ENCODE results near the gene NUP85.

The NUP85 gene

GRCh38 chr17:75231071-75231470 lies 25.6 kb downstream of the NUP85 start:
- Histone ChIP-seq H3K4me3 (ENCODE audit: low read length in 2 of 2) (no peak overlapping the region), H2BK5ac (ENCODE audit: low read length) (no peak overlapping the region), H2AK5ac (ENCODE audit: low read depth, low read length) (no peak overlapping the region), H2BK15ac (ENCODE audit: low read length) (no peak overlapping the region), H3K4ac (ENCODE audit: low read length) (no peak overlapping the region), H3K23ac (ENCODE audit: low read depth, low read length, poor library complexity) (no peak overlapping the region), H3K79me1 (ENCODE audit: low read depth, low read length) (peaks cover 3% of the 10 kb centered on the region), H3K4me1 (ENCODE audit: control insufficient read depth in 2 of 2, insufficient read depth in 1 of 2, low read depth in 1 of 2, low read length in 2 of 2) (no peaks in the 10 kb centered on the region), H3K9ac (ENCODE audit: low read depth, low read length, poor library complexity) (peak overlapping the region; percentile 74), H4K91ac (ENCODE audit: low read depth, low read length, poor library complexity) (no peak overlapping the region), H3K36me3 (replicated peaks in 1 of 2; ENCODE audit: control insufficient read depth in 2 of 2, insufficient read depth in 2 of 2, low read length in 2 of 2) (peaks cover 56 to 95% of the 10 kb centered on the region in 2 donors), H3K18ac (ENCODE audit: low read length) (no peak overlapping the region), H3K14ac (ENCODE audit: low read length) (no peak overlapping the region), H3K4me2 (ENCODE audit: insufficient read depth, low read length, poor library complexity, severe bottlenecking) (no peak overlapping the region), H3K27ac (replicated peaks; ENCODE audit: low read length) (no peak overlapping the region), H2AFZ (ENCODE audit: low read length) (no peak overlapping the region), H2BK120ac (ENCODE audit: low read depth, low read length) (peak overlapping the region; percentile 43), H3K27me3 (ENCODE audit: control insufficient read depth in 3 of 3, insufficient read depth in 3 of 3, low read depth in 1 of 3, low read length in 3 of 3) (no peaks in the 10 kb centered on the region), H4K8ac (ENCODE audit: low read depth, low read length) (no peak overlapping the region), H2BK12ac (ENCODE audit: low read length) (no peak overlapping the region), H3K9me3 (replicated peaks in 1 of 2; ENCODE audit: control insufficient read depth in 2 of 2, insufficient read depth in 1 of 2, low read depth in 1 of 2, low read length in 2 of 2) (no peaks in the 10 kb centered on the region)
- no peak for DNase-seq (ENCODE audit: low spot score)
- no CpG with 5 or more reads among the region's 8 CpGs for WGBS, 2 donors (ENCODE audit: extremely low coverage in 2 of 2, insufficient read length in 2 of 2, insufficient replicate concordance in 1 of 2)

- H2BK5ac ChIP-seq (ENCODE audit: low read length): no peak overlapping the region
- no peak overlapping the region for H2BK15ac ChIP-seq (ENCODE audit: low read length)
- H4K91ac ChIP-seq (ENCODE audit: low read depth, low read length, poor library complexity): no peak overlapping the region
- H3K27me3 ChIP-seq (ENCODE audit: control insufficient read depth in 3 of 3, insufficient read depth in 3 of 3, low read depth in 1 of 3, low read length in 3 of 3): no peaks in the 10 kb centered on the region
- H3K4me3 ChIP-seq (ENCODE audit: low read length in 2 of 2): no peak overlapping the region
- H3K23ac ChIP-seq (ENCODE audit: low read depth, low read length, poor library complexity): no peak overlapping the region
- H3K9me3 ChIP-seq (replicated peaks in 1 of 2; ENCODE audit: control insufficient read depth in 2 of 2, insufficient read depth in 1 of 2, low read depth in 1 of 2, low read length in 2 of 2): no peaks in the 10 kb centered on the region
- no peak overlapping the region for H2AFZ ChIP-seq (ENCODE audit: low read length)
- no peak overlapping the region for H3K4ac ChIP-seq (ENCODE audit: low read length)
- H3K14ac ChIP-seq (ENCODE audit: low read length): no peak overlapping the region
- no peak overlapping the region for H2BK120ac ChIP-seq (ENCODE audit: low read depth, low read length)
- H2AK5ac ChIP-seq (ENCODE audit: low read depth, low read length): no peak overlapping the region
- no peak overlapping the region for H2BK12ac ChIP-seq (ENCODE audit: low read length)
- H3K18ac ChIP-seq (ENCODE audit: low read length): no peak overlapping the region
- DNase-seq (ENCODE audit: low spot score): no peak
- H4K8ac ChIP-seq (ENCODE audit: low read depth, low read length): no peak overlapping the region
- no peaks in the 10 kb centered on the region for H3K4me1 ChIP-seq (ENCODE audit: control insufficient read depth in 2 of 2, insufficient read depth in 1 of 2, low read depth in 1 of 2, low read length in 2 of 2)
- H3K79me1 ChIP-seq (ENCODE audit: low read depth, low read length): peaks cover 3% of the 10 kb centered on the region
- no peak overlapping the region for H3K9ac ChIP-seq (ENCODE audit: low read depth, low read length, poor library complexity)
- H3K4me2 ChIP-seq (ENCODE audit: insufficient read depth, low read length, poor library complexity, severe bottlenecking): no peak overlapping the region
- H3K27ac ChIP-seq (replicated peaks; ENCODE audit: low read length): no peak overlapping the region
- peaks cover 53 to 95% of the 10 kb centered on the region in 2 donors for H3K36me3 ChIP-seq (replicated peaks in 1 of 2; ENCODE audit: control insufficient read depth in 2 of 2, insufficient read depth in 2 of 2, low read length in 2 of 2)
- no CpG with 5 or more reads among the region's 18 CpGs for WGBS, 2 donors (ENCODE audit: extremely low coverage in 2 of 2, insufficient read length in 2 of 2, insufficient replicate concordance in 1 of 2)
Observed at GRCh38 chr17:75231741-75232464, 26.4 kb downstream of the NUP85 start.

- Histone ChIP-seq H3K4me3 (ENCODE audit: low read length in 2 of 2) (no peak overlapping the region), H3K9ac (ENCODE audit: low read depth, low read length, poor library complexity) (no peak overlapping the region), H2BK15ac (ENCODE audit: low read length) (no peak overlapping the region), H3K4me1 (ENCODE audit: control insufficient read depth in 2 of 2, insufficient read depth in 1 of 2, low read depth in 1 of 2, low read length in 2 of 2) (no peaks in the 10 kb centered on the region), H2BK5ac (ENCODE audit: low read length) (no peak overlapping the region), H2AFZ (ENCODE audit: low read length) (no peak overlapping the region), H3K14ac (ENCODE audit: low read length) (no peak overlapping the region), H3K4ac (ENCODE audit: low read length) (no peak overlapping the region), H3K4me2 (ENCODE audit: insufficient read depth, low read length, poor library complexity, severe bottlenecking) (no peak overlapping the region), H3K18ac (ENCODE audit: low read length) (no peak overlapping the region), H2BK120ac (ENCODE audit: low read depth, low read length) (no peak overlapping the region), H3K79me1 (ENCODE audit: low read depth, low read length) (peaks cover 3% of the 10 kb centered on the region), H3K36me3 (replicated peaks in 1 of 2; ENCODE audit: control insufficient read depth in 2 of 2, insufficient read depth in 2 of 2, low read length in 2 of 2) (peaks cover 58 to 95% of the 10 kb centered on the region in 2 donors), H3K27ac (replicated peaks; ENCODE audit: low read length) (no peak overlapping the region), H3K9me3 (replicated peaks in 1 of 2; ENCODE audit: control insufficient read depth in 2 of 2, insufficient read depth in 1 of 2, low read depth in 1 of 2, low read length in 2 of 2) (no peaks in the 10 kb centered on the region), H3K27me3 (ENCODE audit: control insufficient read depth in 3 of 3, insufficient read depth in 3 of 3, low read depth in 1 of 3, low read length in 3 of 3) (no peaks in the 10 kb centered on the region), H4K91ac (ENCODE audit: low read depth, low read length, poor library complexity) (no peak overlapping the region), H4K8ac (ENCODE audit: low read depth, low read length) (no peak overlapping the region), H3K23ac (ENCODE audit: low read depth, low read length, poor library complexity) (no peak overlapping the region), H2BK12ac (ENCODE audit: low read length) (no peak overlapping the region), H2AK5ac (ENCODE audit: low read depth, low read length) (no peak overlapping the region)
- DNase-seq (ENCODE audit: low spot score): no peak
- no CpG with 5 or more reads among the region's 13 CpGs for WGBS, 2 donors (ENCODE audit: extremely low coverage in 2 of 2, insufficient read length in 2 of 2, insufficient replicate concordance in 1 of 2)
Observed at GRCh38 chr17:75232786-75233185, 27.3 kb downstream of the NUP85 start.

GRCh38 chr17:75237100-75238014 lies 31.9 kb downstream of the NUP85 start:
- WGBS, 2 donors (ENCODE audit: extremely low coverage in 2 of 2, insufficient read length in 2 of 2, insufficient replicate concordance in 1 of 2): no CpG with 5 or more reads among the region's 12 CpGs

More at GRCh38 chr17:75237100-75238014, 31.9 kb downstream of the NUP85 start:
- H3K9ac ChIP-seq (ENCODE audit: low read depth, low read length, poor library complexity): no peak overlapping the region
- H3K36me3 ChIP-seq (replicated peaks in 1 of 2; ENCODE audit: control insufficient read depth in 2 of 2, insufficient read depth in 2 of 2, low read length in 2 of 2): peaks cover 61 to 94% of the 10 kb centered on the region in 2 donors
- no peak overlapping the region for H3K23ac ChIP-seq (ENCODE audit: low read depth, low read length, poor library complexity)
- no peak overlapping the region for H4K8ac ChIP-seq (ENCODE audit: low read depth, low read length)
- no peak overlapping the region for H2BK12ac ChIP-seq (ENCODE audit: low read length)
- no peak overlapping the region for H3K14ac ChIP-seq (ENCODE audit: low read length)
- H2BK5ac ChIP-seq (ENCODE audit: low read length): no peak overlapping the region
- no peaks in the 10 kb centered on the region for H3K79me1 ChIP-seq (ENCODE audit: low read depth, low read length)
- H2BK15ac ChIP-seq (ENCODE audit: low read length): no peak overlapping the region
- H2AK5ac ChIP-seq (ENCODE audit: low read depth, low read length): no peak overlapping the region
- no peak overlapping the region for H4K91ac ChIP-seq (ENCODE audit: low read depth, low read length, poor library complexity)
- no peak overlapping the region for H3K4me2 ChIP-seq (ENCODE audit: insufficient read depth, low read length, poor library complexity, severe bottlenecking)
- H3K4me3 ChIP-seq (ENCODE audit: low read length in 2 of 2): no peak overlapping the region
- H3K9me3 ChIP-seq (replicated peaks in 1 of 2; ENCODE audit: control insufficient read depth in 2 of 2, insufficient read depth in 1 of 2, low read depth in 1 of 2, low read length in 2 of 2): no peaks in the 10 kb centered on the region
- H3K27ac ChIP-seq (replicated peaks; ENCODE audit: low read length): no peak overlapping the region
- H3K18ac ChIP-seq (ENCODE audit: low read length): no peak overlapping the region
- no peak overlapping the region for H3K4ac ChIP-seq (ENCODE audit: low read length)
- H2AFZ ChIP-seq (ENCODE audit: low read length): no peak overlapping the region
- no peak for DNase-seq (ENCODE audit: low spot score)
- H3K4me1 ChIP-seq (ENCODE audit: control insufficient read depth in 2 of 2, insufficient read depth in 1 of 2, low read depth in 1 of 2, low read length in 2 of 2): peaks cover 0 to 8% of the 10 kb centered on the region in 2 donors
- no peak overlapping the region for H2BK120ac ChIP-seq (ENCODE audit: low read depth, low read length)
- no peaks in the 10 kb centered on the region for H3K27me3 ChIP-seq (ENCODE audit: control insufficient read depth in 3 of 3, insufficient read depth in 3 of 3, low read depth in 1 of 3, low read length in 3 of 3)

Measured in neuronal stem cell (in vitro differentiated cells).